ENCODE data around the gene LSM7.

Gene LSM7

DNA sequence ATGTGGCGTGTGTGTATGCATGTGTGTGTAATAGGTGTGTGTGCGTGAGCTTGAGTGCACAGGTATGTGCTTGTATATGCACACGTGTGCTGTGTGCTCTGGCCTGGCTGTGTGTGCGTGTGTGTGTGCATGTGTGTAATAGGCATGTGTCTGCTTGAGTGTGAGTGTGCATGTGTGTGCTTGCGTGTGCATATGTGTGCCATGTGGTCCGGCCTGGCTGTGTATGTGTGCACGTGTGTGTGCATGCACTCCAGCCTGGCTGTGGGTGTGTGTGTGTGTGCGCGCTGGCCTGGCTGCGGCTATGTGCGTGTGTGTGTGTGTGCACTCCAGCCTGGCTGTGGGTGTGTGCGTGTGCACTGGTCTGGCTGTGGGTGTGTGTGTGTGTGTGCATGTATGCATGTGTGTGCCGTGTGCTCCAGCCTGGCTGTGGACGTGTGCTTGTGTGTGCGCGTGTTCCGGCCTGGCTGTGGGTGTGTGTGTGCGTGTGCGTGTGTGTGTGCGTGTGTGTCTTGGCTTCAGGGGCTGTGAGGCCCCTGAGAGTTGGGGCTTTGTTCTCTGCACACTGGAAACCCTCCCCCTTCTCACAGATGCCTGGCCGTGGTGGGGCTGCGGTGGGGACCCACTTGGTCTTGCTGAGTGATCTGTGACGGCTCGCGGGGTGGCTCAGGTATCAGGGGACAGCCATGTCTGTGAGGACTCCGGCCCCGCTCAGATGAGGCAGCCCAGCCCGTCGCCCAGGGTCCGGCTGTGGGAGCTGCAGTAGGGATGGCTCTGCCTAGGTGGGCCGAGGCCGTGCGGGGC is 8.3 kb upstream of the LSM7 start:
- no peaks in the 10 kb centered on the region; the same call in 1 of the 2 replicates for H3K9me3 ChIP-seq (ENCODE audit: control insufficient read depth, insufficient read depth, low read length)
- H3K4me1 ChIP-seq (ENCODE audit: insufficient read depth, low read length), result no peaks in the 10 kb centered on the region; the same call in 1 of the 2 replicates
- no peak overlapping the region for H3K9ac ChIP-seq (ENCODE audit: low read depth, low read length)
- H3K36me3 ChIP-seq (ENCODE audit: insufficient read depth, low read length), result no peaks in the 10 kb centered on the region

- H3K36me3 ChIP-seq (ENCODE audit: insufficient read depth, low read length), result no peaks in the 10 kb centered on the region
- H3K9me3 ChIP-seq (ENCODE audit: control insufficient read depth, insufficient read depth, low read length), result no peaks in the 10 kb centered on the region; the same call in 1 of the 2 replicates
- H3K9ac ChIP-seq (ENCODE audit: low read depth, low read length), result no peak overlapping the region
- H3K4me1 ChIP-seq (ENCODE audit: insufficient read depth, low read length), result peaks cover 4% of the 10 kb centered on the region
These were observed 7.5 kb upstream of the LSM7 start for GRCh38 chr19:2335848-2336247.

GRCh38 chr19:2334986-2335846 is 6.8 kb upstream of the LSM7 start:
- no peak overlapping the region for H3K9ac ChIP-seq (ENCODE audit: low read depth, low read length)
- H3K4me1 ChIP-seq (ENCODE audit: insufficient read depth, low read length), result peaks cover 9% of the 10 kb centered on the region
- H3K36me3 ChIP-seq (ENCODE audit: insufficient read depth, low read length), result no peaks in the 10 kb centered on the region
- H3K9me3 ChIP-seq (ENCODE audit: control insufficient read depth, insufficient read depth, low read length), result no peaks in the 10 kb centered on the region; the same call in 1 of the 2 replicates

- no peaks in the 10 kb centered on the region for H3K36me3 ChIP-seq (ENCODE audit: insufficient read depth, low read length)
- no peak overlapping the region for H3K9ac ChIP-seq (ENCODE audit: low read depth, low read length)
- H3K9me3 ChIP-seq (ENCODE audit: control insufficient read depth, insufficient read depth, low read length), result no peaks in the 10 kb centered on the region; the same call in 1 of the 2 replicates
- peaks cover 9% of the 10 kb centered on the region for H3K4me1 ChIP-seq (ENCODE audit: insufficient read depth, low read length)
These were observed 6.0 kb upstream of the LSM7 start for GRCh38 chr19:2334426-2334825.

- Histone ChIP-seq H3K4me1 (ENCODE audit: insufficient read depth, low read length) (peaks cover 9% of the 10 kb centered on the region), H3K9me3 (ENCODE audit: control insufficient read depth, insufficient read depth, low read length) (no peaks in the 10 kb centered on the region; the same call in 1 of the 2 replicates), H3K36me3 (ENCODE audit: insufficient read depth, low read length) (no peaks in the 10 kb centered on the region), H3K9ac (ENCODE audit: low read depth, low read length) (no peak overlapping the region)
These were observed 5.4 kb upstream of the LSM7 start for GRCh38 chr19:2333807-2334211.

- Histone ChIP-seq H3K36me3 (ENCODE audit: insufficient read depth, low read length) (no peaks in the 10 kb centered on the region), H3K9me3 (ENCODE audit: control insufficient read depth, insufficient read depth, low read length) (no peaks in the 10 kb centered on the region; the same call in 1 of the 2 replicates), H3K4me1 (ENCODE audit: insufficient read depth, low read length) (peaks cover 9% of the 10 kb centered on the region), H3K9ac (ENCODE audit: low read depth, low read length) (no peak overlapping the region)
These were observed 4.8 kb upstream of the LSM7 start for GRCh38 chr19:2333027-2333806.

GRCh38 chr19:2332341-2333026 is 4.1 kb upstream of the LSM7 start:
- peaks cover 9% of the 10 kb centered on the region for H3K4me1 ChIP-seq (ENCODE audit: insufficient read depth, low read length)
- H3K36me3 ChIP-seq (ENCODE audit: insufficient read depth, low read length), result no peaks in the 10 kb centered on the region
- H3K9ac ChIP-seq (ENCODE audit: low read depth, low read length), result no peak overlapping the region
- no peaks in the 10 kb centered on the region; the same call in 1 of the 2 replicates for H3K9me3 ChIP-seq (ENCODE audit: control insufficient read depth, insufficient read depth, low read length)

- H3K36me3 ChIP-seq (ENCODE audit: insufficient read depth, low read length), result no peaks in the 10 kb centered on the region
- peaks cover 9% of the 10 kb centered on the region for H3K4me1 ChIP-seq (ENCODE audit: insufficient read depth, low read length)
- H3K9ac ChIP-seq (ENCODE audit: low read depth, low read length), result no peak overlapping the region
- no peaks in the 10 kb centered on the region; the same call in 1 of the 2 replicates for H3K9me3 ChIP-seq (ENCODE audit: control insufficient read depth, insufficient read depth, low read length)
These were observed 3.3 kb upstream of the LSM7 start for GRCh38 chr19:2331601-2332246.

GRCh38 chr19:2330632-2331284 is 2.4 kb upstream of the LSM7 start:
- Histone ChIP-seq H3K36me3 (ENCODE audit: insufficient read depth, low read length) (no peaks in the 10 kb centered on the region), H3K9ac (ENCODE audit: low read depth, low read length) (no peak overlapping the region)

DNA sequence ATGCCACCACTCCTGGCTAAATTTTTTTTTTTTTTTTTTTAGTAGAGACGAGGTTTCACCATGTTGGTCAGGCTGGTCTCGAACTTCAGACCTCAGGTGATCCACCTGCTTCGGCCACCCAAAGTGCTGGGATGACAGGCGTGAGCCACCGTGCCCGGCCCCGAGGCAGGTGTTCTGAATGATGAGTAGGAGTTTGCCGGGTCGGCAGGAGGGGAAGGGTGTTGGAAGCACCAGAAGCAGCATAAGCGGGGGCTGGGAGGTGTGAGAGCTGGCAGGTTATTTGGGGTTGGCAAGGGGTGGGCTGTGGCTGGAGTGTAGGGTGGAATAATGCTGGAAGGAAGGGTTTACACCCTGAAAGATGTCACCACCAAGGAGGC is 1.9 kb upstream of the LSM7 start:
- H3K9ac ChIP-seq (ENCODE audit: low read depth, low read length), result no peak overlapping the region
- H3K4me1 ChIP-seq (ENCODE audit: insufficient read depth, low read length), result peaks cover 9% of the 10 kb centered on the region
- no peaks in the 10 kb centered on the region; the same call in 1 of the 2 replicates for H3K9me3 ChIP-seq (ENCODE audit: control insufficient read depth, insufficient read depth, low read length)
- no peaks in the 10 kb centered on the region for H3K36me3 ChIP-seq (ENCODE audit: insufficient read depth, low read length)

More at GRCh38 chr19:2330632-2331284, 2.4 kb upstream of the LSM7 start:
- peaks cover 9% of the 10 kb centered on the region for H3K4me1 ChIP-seq (ENCODE audit: insufficient read depth, low read length)
- H3K9me3 ChIP-seq (ENCODE audit: control insufficient read depth, insufficient read depth, low read length), result no peaks in the 10 kb centered on the region; the same call in 1 of the 2 replicates

DNA sequence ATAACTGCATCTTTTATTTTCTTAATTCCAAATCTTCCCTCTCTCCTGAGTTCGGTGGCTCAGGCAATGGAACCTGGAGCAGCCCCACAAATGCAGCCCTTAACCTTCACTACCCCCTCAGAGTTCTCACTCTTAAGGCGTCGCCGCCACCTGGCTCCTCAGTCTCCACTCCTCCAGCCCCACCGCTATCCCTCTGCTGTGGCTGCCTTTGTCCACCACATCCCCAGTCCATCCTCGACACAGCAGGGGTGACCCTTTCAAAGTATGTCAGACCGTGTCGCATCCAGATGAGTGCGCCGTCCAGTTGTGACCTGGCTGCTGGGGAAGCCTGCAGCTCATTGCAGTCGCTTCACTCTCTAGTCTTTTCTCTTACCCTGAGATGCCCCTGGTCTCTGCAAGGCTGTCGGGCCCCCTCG is 1.1 kb upstream of the LSM7 start:
- H3K4me1 ChIP-seq (ENCODE audit: insufficient read depth, low read length), result peaks cover 9% of the 10 kb centered on the region
- no peaks in the 10 kb centered on the region for H3K36me3 ChIP-seq (ENCODE audit: insufficient read depth, low read length)
- peak overlapping the region; percentile 98; the same call in 1 of the 2 replicates for H3K9ac ChIP-seq (ENCODE audit: low read depth, low read length)
- no peaks in the 10 kb centered on the region for H3K9me3 ChIP-seq (ENCODE audit: control insufficient read depth, insufficient read depth, low read length)

- no peaks in the 10 kb centered on the region for H3K9me3 ChIP-seq (ENCODE audit: control insufficient read depth, insufficient read depth, low read length)
- peak overlapping the region; percentile 98 for H3K9ac ChIP-seq (ENCODE audit: low read depth, low read length)
- H3K36me3 ChIP-seq (ENCODE audit: insufficient read depth, low read length), result no peaks in the 10 kb centered on the region
- H3K4me1 ChIP-seq (ENCODE audit: insufficient read depth, low read length), result peaks cover 9% of the 10 kb centered on the region
These were observed 728 bp upstream of the LSM7 start for GRCh38 chr19:2329149-2329478.
